Skeletal muscle tissue (tissue), 4 donors: ENCODE measurements around the gene LRRC8A. TPM values are rescaled to one million over a fixed set of nuclear protein-coding genes. Genes with fewer than 3 reads are reported as not detected.
"Not testable (repeated sequence)": the region's sequence is repeated elsewhere in the genome, so short reads cannot be mapped to it uniquely, and the experiment has no call there.

Experiments used
- H3K27ac ChIP-seq: one replicate; pipeline ENCODE4 v1.7.0; 2013; ENCODE audit warnings: mild to moderate bottlenecking, low read depth, low read length, inconsistent platforms
- H3K27me3 ChIP-seq, 3 donors: one replicate each; pipeline ENCODE4 v1.7.0; 2013; ENCODE audit warnings: low read length in 3 of 3; ENCODE audit not compliant: control insufficient read depth in 3 of 3, insufficient read depth in 3 of 3
- H3K36me3 ChIP-seq, 3 donors: one replicate each; pipeline ENCODE4 v1.7.0; 2013; ENCODE audit warnings: low read length in 3 of 3; ENCODE audit not compliant: control insufficient read depth in 3 of 3, insufficient read depth in 3 of 3
- H3K4me1 ChIP-seq, 3 donors: one replicate each; pipeline ENCODE4 v1.7.0; 2013; ENCODE audit warnings: low read length in 3 of 3, mild to moderate bottlenecking in 3 of 3; ENCODE audit not compliant: control insufficient read depth in 3 of 3, insufficient read depth in 3 of 3
- H3K4me3 ChIP-seq, 3 donors: one replicate each; pipeline ENCODE4 v1.7.0; 2013; ENCODE audit warnings: low read length in 3 of 3
- H3K9ac ChIP-seq, 3 donors: one replicate each; pipeline ENCODE4 v1.7.0; 2013; ENCODE audit warnings: low read length in 3 of 3, mild to moderate bottlenecking in 3 of 3, moderate library complexity in 2 of 3, low read depth in 1 of 3
- H3K9me3 ChIP-seq, 3 donors: one replicate each; pipeline ENCODE4 v1.7.0; 2013; ENCODE audit warnings: low read length in 3 of 3; ENCODE audit not compliant: control insufficient read depth in 3 of 3
- total RNA-seq: library from RNA; depleted of rRNA; stranded (reverse); fragments of >200 nt; gene quantifications from one replicate; pipeline ENCODE4 v1.2.3, GENCODE V29; 2014
- donor health status: Osteomylitis.

Gene LRRC8A
- total RNA-seq, 1 donor from 2014 or later = 9.9 TPM

GRCh38 chr9:128945798-128946501 is 64.0 kb downstream of the LRRC8A start:
- H3K4me3 ChIP-seq = peak overlapping the region in 2 of 3 donors; percentile 94 to 97
- peak overlapping the region in 2 of 3 donors; percentile 94 to 95 for H3K9ac ChIP-seq
- H3K4me1 ChIP-seq = peaks cover 17 to 43% (median 35%) of the 10 kb centered on the region in 3 donors
- H3K36me3 ChIP-seq = peaks cover 10 to 16% (median 12%) of the 10 kb centered on the region in 3 donors
- H3K9me3 ChIP-seq = no peaks in the 10 kb centered on the region
- H3K27me3 ChIP-seq = no peaks in the 10 kb centered on the region
- H3K27ac ChIP-seq = no peak overlapping the region

DNA sequence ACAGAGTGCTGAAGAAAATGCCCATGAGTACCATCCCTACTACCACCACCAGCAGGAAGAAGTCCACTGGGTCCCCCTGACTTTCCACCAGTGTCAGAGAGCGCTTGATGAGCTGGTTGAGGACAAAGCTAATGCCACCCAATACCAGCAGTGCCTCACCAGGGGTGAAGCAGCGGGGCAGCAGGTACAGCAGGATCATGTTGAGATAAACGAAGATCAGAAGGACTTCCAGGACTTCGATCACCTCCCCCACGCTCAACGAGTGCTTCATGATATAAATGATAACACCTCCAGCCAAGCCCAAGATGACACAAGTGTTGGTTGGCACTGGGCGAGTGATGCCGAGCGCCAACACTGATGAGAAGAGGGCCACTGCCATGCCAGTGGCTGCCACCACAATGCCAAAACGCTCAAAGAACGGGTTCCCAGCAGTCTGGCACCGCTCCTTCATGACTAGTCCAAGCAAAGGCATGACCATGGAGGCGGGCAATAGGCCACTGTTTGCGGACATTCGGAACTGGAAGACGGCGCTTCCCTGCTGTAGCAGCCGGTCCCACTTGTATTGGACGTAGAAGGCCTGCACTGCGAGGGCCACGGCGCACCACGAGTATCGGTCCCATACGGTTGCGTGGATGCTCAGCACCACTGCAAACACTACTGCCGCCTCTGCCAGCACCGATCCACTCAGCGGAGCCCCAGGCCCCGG is 64.8 kb downstream of the LRRC8A start:
- peaks cover 14 to 35% (median 28%) of the 10 kb centered on the region in 3 donors for H3K4me1 ChIP-seq
- peaks cover 10 to 12% (median 11%) of the 10 kb centered on the region in 3 donors for H3K36me3 ChIP-seq
- peak overlapping the region; percentile 87 to 95 (median 94) for H3K9ac ChIP-seq
- H3K27me3 ChIP-seq = no peaks in the 10 kb centered on the region
- H3K27ac ChIP-seq = peak overlapping the region; percentile 89
- H3K9me3 ChIP-seq = no peaks in the 10 kb centered on the region
- H3K4me3 ChIP-seq = peak overlapping the region; percentile 83 to 97 (median 94)

- H3K9ac ChIP-seq = peak overlapping the region; percentile 87 to 95 (median 94)
- H3K36me3 ChIP-seq = peaks cover 10 to 12% (median 10%) of the 10 kb centered on the region in 3 donors
- H3K4me3 ChIP-seq = peak overlapping the region; percentile 83 to 97 (median 94)
- peak overlapping the region; percentile 89 for H3K27ac ChIP-seq
- no peaks in the 10 kb centered on the region for H3K9me3 ChIP-seq
- H3K27me3 ChIP-seq = no peaks in the 10 kb centered on the region
- H3K4me1 ChIP-seq = peaks cover 14 to 33% (median 26%) of the 10 kb centered on the region in 3 donors
Observed at GRCh38 chr9:128947277-128947526, 65.3 kb downstream of the LRRC8A start.

DNA sequence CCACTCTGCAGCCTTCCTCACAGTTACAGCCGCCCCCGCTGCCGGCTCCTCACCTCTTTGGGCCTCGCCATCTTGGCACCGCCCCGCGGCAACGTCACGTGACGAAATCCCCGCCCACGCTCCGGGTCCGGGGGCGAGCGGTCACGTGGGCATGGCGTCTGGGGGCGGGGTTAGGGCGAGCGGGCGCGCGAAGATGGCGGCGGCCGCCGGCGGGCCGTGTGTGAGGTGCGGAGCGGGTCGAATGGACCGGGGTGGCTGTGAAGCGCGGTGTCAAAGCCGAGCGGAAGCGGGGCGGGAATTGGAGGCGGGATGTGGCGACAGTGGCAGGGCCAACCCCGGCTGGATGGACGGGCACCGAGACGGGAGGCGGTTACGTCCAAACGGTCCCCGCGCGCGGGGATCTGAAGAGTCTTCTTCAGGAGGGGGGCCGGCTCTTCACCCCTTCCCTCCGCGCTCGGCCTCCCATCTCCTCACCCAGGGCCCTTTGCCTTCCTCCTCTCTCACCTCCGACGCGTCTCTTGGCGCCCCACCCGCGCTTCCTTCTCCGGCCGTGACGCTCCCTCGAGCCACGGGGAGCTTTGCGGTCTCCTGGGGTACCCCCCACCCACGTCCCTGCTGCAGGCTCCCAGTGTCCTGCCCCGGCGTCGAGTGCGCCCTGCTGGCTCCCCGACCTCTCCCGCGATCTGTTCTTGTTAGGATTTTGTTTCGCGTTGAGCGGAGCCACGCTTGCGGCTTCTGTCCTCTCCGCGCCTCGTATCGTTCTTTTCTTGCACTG is 65.8 kb downstream of the LRRC8A start, which contains the start of the genes DOLK and NUP188:
DOLK (minus strand) TSS at position 77 of the 775 bp plus-strand sequence. CDS start 300 bp downstream, outside the sequence.
NUP188 (plus strand) TSS at position 173 of the 775 bp plus-strand sequence; CDS start at position 194, 21 bp downstream.
- Histone ChIP-seq H3K9ac (peak within 1 kb of the TSS; percentile 87 to 95 (median 94)), H3K9me3 (no peaks in the 10 kb centered on the region), H3K27ac (peak within 1 kb of the TSS; percentile 89), H3K36me3 (peaks cover 9 to 11% (median 11%) of the 10 kb centered on the region in 3 donors), H3K27me3 (no peaks in the 10 kb centered on the region), H3K4me1 (peaks cover 14 to 33% (median 22%) of the 10 kb centered on the region in 3 donors), H3K4me3 (peak within 1 kb of the TSS; percentile 88 to 97 (median 94))

- H3K36me3 ChIP-seq = peaks cover 10 to 37% (median 32%) of the 10 kb centered on the region in 3 donors
- H3K4me1 ChIP-seq = not testable (repeated sequence)
Observed at GRCh38 chr9:128961403-128961802, 79.5 kb downstream of the LRRC8A start.

More at GRCh38 chr9:128961403-128961802, 79.5 kb downstream of the LRRC8A start:
- not testable (repeated sequence) for H3K27ac ChIP-seq, H3K9ac ChIP-seq, H3K27me3 ChIP-seq, H3K9me3 ChIP-seq, H3K4me3 ChIP-seq

Other genes with a start within 250 kb of the LRRC8A start
- gene DYNC2I2, start 225.3 kb upstream of the LRRC8A start, total RNA-seq = 31.8 TPM
- gene SET, start 192.9 kb upstream of the LRRC8A start, total RNA-seq = 336 TPM
- 2.1 TPM for gene PKN3, start 179.6 kb upstream of the LRRC8A start, total RNA-seq
- 2.6 TPM for gene ZDHHC12, start 158.0 kb upstream of the LRRC8A start, total RNA-seq
- gene ZER1, start 110.2 kb upstream of the LRRC8A start, total RNA-seq = 14.6 TPM
- 9.4 TPM for gene TBC1D13, start 94.9 kb upstream of the LRRC8A start, total RNA-seq
- gene ENDOG, start 63.6 kb upstream of the LRRC8A start, total RNA-seq = 19.3 TPM
- gene SPOUT1, start 52.3 kb upstream of the LRRC8A start, total RNA-seq = 11.0 TPM
- 2.1 TPM for gene KYAT1, start 183 bp upstream of the LRRC8A start, total RNA-seq
- gene PHYHD1, start 38.8 kb downstream of the LRRC8A start, total RNA-seq = 17.7 TPM
- gene DOLK, start 65.5 kb downstream of the LRRC8A start, total RNA-seq = 11.5 TPM
- gene NUP188, start 65.6 kb downstream of the LRRC8A start, total RNA-seq = 36.5 TPM
- gene SH3GLB2, start 146.2 kb downstream of the LRRC8A start, total RNA-seq = 25.1 TPM
- gene MIGA2, start 154.5 kb downstream of the LRRC8A start, total RNA-seq = 12.0 TPM
- gene DOLPP1, start 199.0 kb downstream of the LRRC8A start, total RNA-seq = 5.2 TPM
- 27.1 TPM for gene CRAT, start 228.7 kb downstream of the LRRC8A start, total RNA-seq
- gene PTPA, start 229.3 kb downstream of the LRRC8A start, total RNA-seq = 66.8 TPM